Measurements from ENCODE around the gene MGAM2. TPM values are rescaled to one million over a fixed set of nuclear protein-coding genes. Genes with fewer than 3 reads are reported as not detected.
"Not testable (repeated sequence)": the region's sequence is repeated elsewhere in the genome, so short reads cannot be mapped to it uniquely, and the experiment has no call there.

Gene MGAM2
- total RNA-seq (2014; rRNA removed; shearing (Covaris generic)), result 2.4 TPM in 2 replicates
- polyA plus RNA-seq (2015; cell fraction: cytosol; rRNA removed), result 7.4 and 7.7 TPM in 2 replicates
- 17.5 and 17.8 TPM in 2 replicates for polyA plus RNA-seq (2015; cell fraction: nucleus; rRNA removed)

- in situ Hi-C loops (cut with HindIII; ENCODE audit: low pct_unique_long_range_greater_than_20kb, low sequenced_read_pairs), result no loop called here
- peak; percentile 86 for DNase-seq (ENCODE audit: low read depth, low spot score)
Measured at GRCh38 chr7:142111499-142111898, at the start of gene MGAM2. Gene MGAM2 (plus strand): TSS chr7:142111718. CDS start chr7:142116874, 5,156 bp downstream.

- in situ Hi-C loops (cut with HindIII; ENCODE audit: low pct_unique_long_range_greater_than_20kb, low sequenced_read_pairs), result no loop called here
- DNase-seq (ENCODE audit: low read depth, low spot score), result peak; percentile 10
Measured at GRCh38 chr7:142063551-142064442, 47.7 kb upstream of the MGAM2 start.

GRCh38 chr7:142066536-142066935 is 45.0 kb upstream of the MGAM2 start:
- in situ Hi-C loops (cut with HindIII; ENCODE audit: low pct_unique_long_range_greater_than_20kb, low sequenced_read_pairs), result no loop called here
- DNase-seq (ENCODE audit: low read depth, low spot score), result no peak

- DNase-seq (ENCODE audit: low read depth, low spot score), result no peak
- in situ Hi-C loops (cut with HindIII; ENCODE audit: low pct_unique_long_range_greater_than_20kb, low sequenced_read_pairs), result no loop called here
Measured at GRCh38 chr7:142077762-142078161, 33.8 kb upstream of the MGAM2 start.

GRCh38 chr7:142083605-142084004 is 27.9 kb upstream of the MGAM2 start:
- DNase-seq (ENCODE audit: low read depth, low spot score), result no peak
- in situ Hi-C loops (cut with HindIII; ENCODE audit: low pct_unique_long_range_greater_than_20kb, low sequenced_read_pairs), result no loop called here

- no peak for DNase-seq (ENCODE audit: low read depth, low spot score)
- in situ Hi-C loops (cut with HindIII; ENCODE audit: low pct_unique_long_range_greater_than_20kb, low sequenced_read_pairs), result no loop called here
Measured at GRCh38 chr7:142085428-142085827, 26.1 kb upstream of the MGAM2 start.

- in situ Hi-C loops (cut with HindIII; ENCODE audit: low pct_unique_long_range_greater_than_20kb, low sequenced_read_pairs), result no loop called here
Measured at GRCh38 chr7:142088022-142088714, 23.4 kb upstream of the MGAM2 start.

GRCh38 chr7:142089035-142089434 is 22.5 kb upstream of the MGAM2 start:
- in situ Hi-C loops (cut with HindIII; ENCODE audit: low pct_unique_long_range_greater_than_20kb, low sequenced_read_pairs), result no loop called here
- DNase-seq (ENCODE audit: low read depth, low spot score), result no peak

More at GRCh38 chr7:142088022-142088714, 23.4 kb upstream of the MGAM2 start:
- DNase-seq (ENCODE audit: low read depth, low spot score), result no peak

GRCh38 chr7:142091961-142092360 is 19.6 kb upstream of the MGAM2 start:
- in situ Hi-C loops (cut with HindIII; ENCODE audit: low pct_unique_long_range_greater_than_20kb, low sequenced_read_pairs), result no loop called here
- DNase-seq (ENCODE audit: low read depth, low spot score), result no peak

- in situ Hi-C loops (cut with HindIII; ENCODE audit: low pct_unique_long_range_greater_than_20kb, low sequenced_read_pairs), result no loop called here
- no peak for DNase-seq (ENCODE audit: low read depth, low spot score)
Measured at GRCh38 chr7:142094861-142095260, 16.7 kb upstream of the MGAM2 start.

- DNase-seq (ENCODE audit: low read depth, low spot score), result no peak
- in situ Hi-C loops (cut with HindIII; ENCODE audit: low pct_unique_long_range_greater_than_20kb, low sequenced_read_pairs), result no loop called here
Measured at GRCh38 chr7:142097571-142097970, 13.9 kb upstream of the MGAM2 start.

- no peak for DNase-seq (ENCODE audit: low read depth, low spot score)
- in situ Hi-C loops (cut with HindIII; ENCODE audit: low pct_unique_long_range_greater_than_20kb, low sequenced_read_pairs), result no loop called here
Measured at GRCh38 chr7:142098004-142098403, 13.5 kb upstream of the MGAM2 start.

- in situ Hi-C loops (cut with HindIII; ENCODE audit: low pct_unique_long_range_greater_than_20kb, low sequenced_read_pairs); DNase-seq (ENCODE audit: low read depth, low spot score): not testable (repeated sequence)
Measured at GRCh38 chr7:142099347-142099746, 12.2 kb upstream of the MGAM2 start.

GRCh38 chr7:142100634-142101033 is 10.9 kb upstream of the MGAM2 start:
- in situ Hi-C loops (cut with HindIII; ENCODE audit: low pct_unique_long_range_greater_than_20kb, low sequenced_read_pairs), result no loop called here
- no peak for DNase-seq (ENCODE audit: low read depth, low spot score)

GRCh38 chr7:142101794-142102193 is 9.7 kb upstream of the MGAM2 start:
- in situ Hi-C loops (cut with HindIII; ENCODE audit: low pct_unique_long_range_greater_than_20kb, low sequenced_read_pairs); DNase-seq (ENCODE audit: low read depth, low spot score): not testable (repeated sequence)

- DNase-seq (ENCODE audit: low read depth, low spot score), result peak; percentile 20
Measured at GRCh38 chr7:142104550-142105527, 6.7 kb upstream of the MGAM2 start.

GRCh38 chr7:142108728-142109505 is 2.6 kb upstream of the MGAM2 start:
- in situ Hi-C loops (cut with HindIII; ENCODE audit: low pct_unique_long_range_greater_than_20kb, low sequenced_read_pairs), result no loop called here
- peak; percentile 56 for DNase-seq (ENCODE audit: low read depth, low spot score)

More at GRCh38 chr7:142104550-142105527, 6.7 kb upstream of the MGAM2 start:
- in situ Hi-C loops (cut with HindIII; ENCODE audit: low pct_unique_long_range_greater_than_20kb, low sequenced_read_pairs), result no loop called here
